CD4-positive, alpha-beta T cell treated with Interleukin-10 for 1 hour (primary cell): ENCODE measurements around the gene DAPP1.
"Not testable (repeated sequence)": the region's sequence is repeated elsewhere in the genome, so short reads cannot be mapped to it uniquely, and the experiment has no call there.

Experiments
- DNase-seq: peaks from one replicate; pipeline ENCODE4 v3.0.0-alpha.2; 2020

DAPP1 gene

GRCh38 chr4:99816545-99817308 lies at the start of gene DAPP1:
Gene DAPP1, plus strand, starts transcription at chr4:99816827. Its CDS starts 87 bp downstream, at chr4:99816914.
- DNase-seq, result peak; percentile 85

- DNase-seq, result not testable (repeated sequence)
Observed at GRCh38 chr4:99770842-99771241, 45.8 kb upstream of the DAPP1 start.

- no peak for DNase-seq
Observed at GRCh38 chr4:99783940-99784339, 32.7 kb upstream of the DAPP1 start.

- no peak for DNase-seq
Observed at GRCh38 chr4:99784842-99785241, 31.8 kb upstream of the DAPP1 start.

- DNase-seq, result no peak
Observed at GRCh38 chr4:99790796-99791617, 25.6 kb upstream of the DAPP1 start.

GRCh38 chr4:99800332-99801004 lies 16.2 kb upstream of the DAPP1 start:
- DNase-seq, result no peak

- no peak for DNase-seq
Observed at GRCh38 chr4:99801005-99801699, 15.5 kb upstream of the DAPP1 start.

GRCh38 chr4:99803566-99804101 lies 13.0 kb upstream of the DAPP1 start:
- no peak for DNase-seq

- DNase-seq, result no peak
Observed at GRCh38 chr4:99806545-99806944, 10.1 kb upstream of the DAPP1 start.

GRCh38 chr4:99807666-99808065 lies 9.0 kb upstream of the DAPP1 start:
- no peak for DNase-seq

- DNase-seq, result peak; percentile 81
Observed at GRCh38 chr4:99808260-99808857, 8.3 kb upstream of the DAPP1 start.

GRCh38 chr4:99809326-99809725 lies 7.3 kb upstream of the DAPP1 start:
- no peak for DNase-seq

- DNase-seq, result no peak
Observed at GRCh38 chr4:99810536-99810935, 6.1 kb upstream of the DAPP1 start.

GRCh38 chr4:99811117-99811516 lies 5.5 kb upstream of the DAPP1 start:
- DNase-seq, result no peak

- peak; percentile 73 for DNase-seq
Observed at GRCh38 chr4:99811850-99812249, 4.8 kb upstream of the DAPP1 start.

- no peak for DNase-seq
Observed at GRCh38 chr4:99815597-99816011, 1.0 kb upstream of the DAPP1 start.

GRCh38 chr4:99817309-99817890 lies 773 bp downstream of the DAPP1 start:
- DNase-seq, result peak; percentile 42

GRCh38 chr4:99818661-99819060 lies 2.0 kb downstream of the DAPP1 start:
- no peak for DNase-seq

GRCh38 chr4:99821918-99822503 lies 5.4 kb downstream of the DAPP1 start:
- DNase-seq, result no peak

GRCh38 chr4:99822734-99823133 lies 6.1 kb downstream of the DAPP1 start:
- no peak for DNase-seq

- no peak for DNase-seq
Observed at GRCh38 chr4:99824070-99824599, 7.5 kb downstream of the DAPP1 start.
